ENCODE results near the gene FEM1C.

- TF ChIP-seq CTCF (conservative IDR thresholded peaks at IDR 0.05; ENCODE audit: low read length) (no peak), EZH2phosphoT487 (IDR thresholded peaks at IDR 0.05; ENCODE audit: borderline replicate concordance) (no peak)
Measured at GRCh38 chr5:115477581-115477980, 67.0 kb downstream of the FEM1C start.
